ENCODE results near the gene AJUBA.
"Not testable (repeated sequence)": the region's sequence is repeated elsewhere in the genome, so short reads cannot be mapped to it uniquely, and the experiment has no call there.

The AJUBA gene

DNA sequence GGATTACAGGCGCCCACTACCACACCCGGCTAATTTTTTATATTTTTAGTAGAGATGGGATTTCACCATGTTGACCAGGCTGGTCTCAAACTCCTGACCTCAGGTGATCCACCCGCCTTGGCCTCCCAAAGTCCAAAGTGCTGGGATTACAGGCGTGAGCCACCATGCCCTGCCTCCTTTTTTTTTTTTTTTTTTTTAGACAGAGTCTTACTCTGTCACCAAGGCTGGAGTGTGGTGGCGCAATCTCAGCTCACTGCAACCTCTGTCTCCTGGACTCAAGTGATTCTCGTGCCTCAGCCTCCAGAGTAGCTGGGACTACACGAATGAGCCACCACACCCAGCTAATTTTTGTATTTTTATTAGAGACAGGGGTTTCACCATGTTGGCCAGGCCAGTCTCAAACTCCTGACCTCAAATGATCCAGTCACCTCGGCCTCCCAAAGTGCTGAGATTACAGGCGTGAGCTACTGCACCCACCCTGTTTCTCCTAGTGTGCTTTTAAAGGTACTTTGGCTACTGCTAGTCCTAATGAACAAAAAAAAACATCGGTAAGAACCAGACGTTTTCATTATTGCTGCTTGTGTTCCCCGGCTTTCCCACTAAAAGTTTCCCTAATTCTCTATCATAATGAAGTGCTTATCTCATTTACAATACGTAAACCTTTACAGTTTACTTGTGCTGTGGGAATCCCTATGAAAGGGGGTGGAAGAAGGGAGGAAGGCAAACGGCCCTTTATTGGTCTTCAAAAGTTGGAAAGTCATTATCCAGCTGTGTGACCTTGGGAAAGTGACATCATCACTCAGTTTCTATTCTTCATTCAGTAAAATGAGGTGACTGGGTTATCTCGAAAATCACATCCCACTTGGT lies 16.2 kb downstream of the AJUBA start:
- POLR2A ChIA-PET: interaction anchor here (0.6 to 4.6 kb wide), 5 partner anchors 9 to 41 kb away, joined by 3 to 48 read pairs (median 3); partner anchors contain the start of genes AJUBA, HAUS4 and PRMT5
- DNase-seq (ENCODE audit: extremely low spot score): not testable (repeated sequence)
- TF ChIP-seq ZNF384 (IDR thresholded peaks at IDR 0.05): 0 out of 2 replicates have a peak, but pooled peaks have one; percentile 28
- CTCF ChIA-PET: interaction anchor here (0.6 to 0.9 kb wide), 2 partner anchors 20 to 312 kb away, joined by 3 read pairs; no protein-coding TSS in a partner anchor

GRCh38 chr14:22962061-22962676 lies 20.2 kb downstream of the AJUBA start:
- TF ChIP-seq SUZ12 (IDR thresholded peaks at IDR 0.05) (no peak), SP1 (IDR thresholded peaks at IDR 0.05) (no peak), TARDBP (IDR thresholded peaks at IDR 0.05) (no peak), BHLHE40 (IDR thresholded peaks at IDR 0.05; ENCODE audit: borderline replicate concordance) (no peak), NFRKB (IDR thresholded peaks at IDR 0.05) (no peak), ELF4 (IDR thresholded peaks at IDR 0.05) (no peak), L3MBTL2 (conservative IDR thresholded peaks at IDR 0.05) (no peak), ZNF384 (IDR thresholded peaks at IDR 0.05) (no peak), FOXA1 (IDR thresholded peaks at IDR 0.05) (no peak), FOXM1 (IDR thresholded peaks at IDR 0.05; ENCODE audit: borderline replicate concordance) (no peak), LEF1 (IDR thresholded peaks at IDR 0.05; ENCODE audit: borderline replicate concordance) (no peak), HDGF (IDR thresholded peaks at IDR 0.05; ENCODE audit: borderline replicate concordance) (no peak)
- CTCF ChIA-PET: interaction anchor here (1.0 to 2.4 kb wide), 3 partner anchors 12 to 96 kb away, joined by 3 to 7 read pairs (median 4); no protein-coding TSS in a partner anchor
- POLR2A ChIA-PET: interaction anchor here (1.3 kb wide), 1 partner anchor 96 kb away, joined by 3 read pairs; no protein-coding TSS in a partner anchor

DNA sequence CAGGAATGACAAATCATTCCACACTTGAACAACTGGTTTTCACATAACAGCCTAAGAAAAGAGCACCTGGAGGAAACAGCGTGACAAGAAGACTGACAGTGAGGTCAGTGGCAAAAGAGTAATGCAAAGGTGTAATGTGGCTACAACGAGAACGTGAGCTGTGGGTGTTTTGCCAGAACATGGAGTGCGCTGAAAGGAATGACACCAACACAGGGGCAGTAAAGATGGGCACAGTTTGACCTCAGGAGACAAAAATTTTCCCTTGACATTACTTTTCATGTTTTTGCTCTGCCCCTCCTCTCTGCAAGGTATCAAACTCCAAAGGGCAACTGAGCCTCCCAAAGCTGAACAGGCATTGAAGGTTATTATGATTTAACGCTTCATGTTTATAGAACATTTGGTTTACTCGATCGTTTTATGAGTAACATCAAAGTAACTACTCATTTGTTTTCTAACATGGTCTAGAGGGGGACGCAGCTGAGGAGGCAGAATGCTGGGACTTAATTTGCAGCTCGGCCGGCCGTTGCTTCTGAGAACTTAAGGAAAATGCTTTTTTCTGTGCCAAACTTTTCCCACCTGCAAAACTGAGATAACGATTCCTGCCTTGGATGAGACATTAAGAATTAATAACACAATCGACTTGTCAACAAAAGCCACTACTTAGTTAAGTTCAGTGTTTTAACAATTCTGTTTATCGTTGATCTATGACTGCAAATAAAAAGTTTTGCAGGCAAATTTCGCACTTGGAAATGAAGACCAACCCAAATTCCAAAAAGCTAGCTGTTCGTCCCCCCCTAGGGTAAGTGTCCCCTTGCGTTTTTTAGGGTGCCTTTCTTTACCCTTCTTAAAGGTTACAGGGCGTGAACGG lies 26.4 kb downstream of the AJUBA start:
- TF ChIP-seq FOXA1 (IDR thresholded peaks at IDR 0.05) (no peak), FOXK2 (IDR thresholded peaks at IDR 0.05) (no peak)
- DNase-seq (ENCODE audit: extremely low spot score): no peak
- CTCF ChIA-PET: interaction anchor here (0.6 to 2.3 kb wide), 11 partner anchors 12 to 119 kb away, joined by 3 to 8 read pairs (median 4); no protein-coding TSS in a partner anchor
- POLR2A ChIA-PET: interaction anchor here (0.8 to 4.3 kb wide), 25 partner anchors 10 to 442 kb away, joined by 3 to 49 read pairs (median 9); partner anchors contain the start of genes ACIN1, AJUBA, C14orf119 and PRMT5

More at GRCh38 chr14:22962061-22962676, 20.2 kb downstream of the AJUBA start:
- no peak for DNase-seq (ENCODE audit: extremely low spot score)

DNA sequence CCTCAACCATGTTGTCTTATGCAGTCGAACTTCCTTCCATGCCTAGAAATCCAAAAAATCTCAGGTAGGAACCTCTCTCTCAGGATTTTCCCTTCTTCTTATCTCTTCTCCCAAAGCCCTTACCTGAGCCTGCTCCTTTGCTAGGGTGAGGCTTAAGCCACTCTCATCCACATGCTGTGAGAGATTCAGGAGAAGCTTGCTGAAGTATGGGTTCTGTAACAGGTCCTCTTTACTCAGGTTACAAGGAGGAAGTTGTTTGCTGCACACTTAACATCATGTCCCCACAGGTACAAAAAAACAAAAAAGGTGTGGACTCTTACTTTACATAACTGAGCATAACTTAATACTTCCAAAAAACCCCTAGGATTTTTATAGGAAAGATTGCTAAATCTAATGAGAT lies 29.9 kb downstream of the AJUBA start:
- ChIA-PET CTCF (no interaction called here), POLR2A (interaction anchor here (0.6 kb wide), 1 partner anchor 431 kb away, joined by 3 read pairs; no protein-coding TSS in a partner anchor)
- TF ChIP-seq HDGF (IDR thresholded peaks at IDR 0.05; ENCODE audit: borderline replicate concordance) (no peak), FOXK2 (IDR thresholded peaks at IDR 0.05) (no peak), CTBP1 (IDR thresholded peaks at IDR 0.05; ENCODE audit: borderline replicate concordance) (no peak)
- no peak for DNase-seq (ENCODE audit: extremely low spot score)

DNA sequence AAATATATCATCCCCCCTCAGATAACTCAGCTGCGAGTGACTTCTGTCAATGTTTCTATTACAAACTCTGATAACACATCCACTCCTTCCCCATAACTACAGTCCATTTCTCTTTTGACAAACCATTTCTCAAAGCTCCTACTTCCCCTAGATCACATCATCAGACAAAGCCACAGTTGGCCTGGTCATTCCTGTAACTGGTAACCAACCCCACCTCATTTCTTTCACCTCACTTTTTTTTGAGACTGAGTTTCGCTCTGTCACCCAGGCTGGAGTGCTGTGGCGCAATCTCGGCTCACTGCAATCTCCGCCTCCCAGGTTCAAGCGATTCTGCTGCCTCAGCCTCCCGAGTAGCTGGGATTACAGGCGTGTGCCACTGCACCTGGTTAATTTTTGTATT lies 30.6 kb downstream of the AJUBA start:
- DNase-seq (ENCODE audit: extremely low spot score); POLR2A ChIA-PET; CTCF ChIA-PET: not testable (repeated sequence)

DNA sequence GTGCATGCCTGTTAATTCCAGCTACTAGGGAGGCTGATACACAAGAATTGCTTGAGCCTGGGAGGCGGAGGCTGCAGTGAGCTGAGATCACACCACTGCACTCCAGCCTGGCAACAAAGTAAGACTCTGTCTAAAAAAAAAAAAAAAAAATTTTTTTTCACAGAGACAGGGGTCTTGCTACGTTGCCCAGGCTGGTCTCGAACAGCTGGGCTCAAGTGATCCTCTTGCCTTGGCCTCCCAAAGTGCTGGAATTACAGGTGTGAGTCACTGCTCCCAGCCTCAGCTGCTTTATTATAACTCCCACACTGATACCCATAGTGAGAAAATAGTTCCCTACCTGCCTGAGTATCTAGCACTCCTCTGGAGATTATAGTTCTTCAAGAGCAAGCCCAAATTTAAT lies 36.7 kb downstream of the AJUBA start:
- ChIA-PET POLR2A (interaction anchor here (5.6 kb wide), 1 partner anchor 10 kb away, joined by 43 read pairs; the partner anchor contains the start of gene HAUS4), CTCF (interaction anchor here (0.7 kb wide), 1 partner anchor 16 kb away, joined by 4 read pairs; the partner anchor contains the start of gene PRMT5)
- TF ChIP-seq TARDBP (IDR thresholded peaks at IDR 0.05) (no peak), LEF1 (IDR thresholded peaks at IDR 0.05; ENCODE audit: borderline replicate concordance) (no peak), FOXA1 (IDR thresholded peaks at IDR 0.05) (no peak), CTBP1 (IDR thresholded peaks at IDR 0.05; ENCODE audit: borderline replicate concordance) (no peak), SUZ12 (IDR thresholded peaks at IDR 0.05) (no peak), ELF4 (IDR thresholded peaks at IDR 0.05) (no peak), ARNT (IDR thresholded peaks at IDR 0.05) (no peak), ZNF384 (IDR thresholded peaks at IDR 0.05) (no peak), HDGF (IDR thresholded peaks at IDR 0.05; ENCODE audit: borderline replicate concordance) (no peak), BHLHE40 (IDR thresholded peaks at IDR 0.05; ENCODE audit: borderline replicate concordance) (no peak), FOXM1 (IDR thresholded peaks at IDR 0.05; ENCODE audit: borderline replicate concordance) (no peak), FOXK2 (IDR thresholded peaks at IDR 0.05) (no peak)
- no peak for DNase-seq (ENCODE audit: extremely low spot score)

DNA sequence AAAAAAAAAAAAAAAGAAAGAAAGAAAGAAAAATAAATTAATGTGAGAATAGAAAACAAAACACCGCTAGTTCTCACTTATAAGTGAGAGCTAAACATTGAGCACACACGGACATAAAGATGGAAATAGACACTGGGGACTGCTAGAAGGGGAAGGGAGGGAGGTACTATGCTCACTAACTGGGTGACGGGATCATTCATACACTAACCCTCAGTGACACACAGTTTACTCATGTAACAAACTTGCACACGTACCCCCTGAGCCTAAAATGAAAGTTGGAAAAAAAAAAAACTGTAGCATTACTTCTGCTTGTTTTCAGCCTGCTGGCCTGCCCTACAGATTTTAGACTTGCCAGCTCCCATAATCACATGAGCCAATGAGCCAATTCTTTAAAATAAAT lies 42.7 kb downstream of the AJUBA start:
- no peak for TF ChIP-seq TARDBP (IDR thresholded peaks at IDR 0.05)
- no peak for DNase-seq (ENCODE audit: extremely low spot score)
- POLR2A ChIA-PET: no interaction called here
- CTCF ChIA-PET: no interaction called here

GRCh38 chr14:22935156-22935555 lies 47.2 kb downstream of the AJUBA start:
- TF ChIP-seq CTBP1 (IDR thresholded peaks at IDR 0.05; ENCODE audit: borderline replicate concordance): no peak
- no peak for TF ChIP-seq HDGF (IDR thresholded peaks at IDR 0.05; ENCODE audit: borderline replicate concordance)
- no peak for TF ChIP-seq ELF4 (IDR thresholded peaks at IDR 0.05)
- no peak for TF ChIP-seq ZNF384 (IDR thresholded peaks at IDR 0.05)
- TF ChIP-seq SUZ12 (IDR thresholded peaks at IDR 0.05): no peak
- no peak for TF ChIP-seq LEF1 (IDR thresholded peaks at IDR 0.05; ENCODE audit: borderline replicate concordance)
- TF ChIP-seq FOXM1 (IDR thresholded peaks at IDR 0.05; ENCODE audit: borderline replicate concordance): no peak
- no peak for TF ChIP-seq NFRKB (IDR thresholded peaks at IDR 0.05)
- no peak for TF ChIP-seq FOXA1 (IDR thresholded peaks at IDR 0.05)
- TF ChIP-seq TARDBP (IDR thresholded peaks at IDR 0.05): no peak
- TF ChIP-seq BHLHE40 (IDR thresholded peaks at IDR 0.05; ENCODE audit: borderline replicate concordance): no peak
- no peak for TF ChIP-seq SP1 (IDR thresholded peaks at IDR 0.05)
- TF ChIP-seq, protein P1, sequence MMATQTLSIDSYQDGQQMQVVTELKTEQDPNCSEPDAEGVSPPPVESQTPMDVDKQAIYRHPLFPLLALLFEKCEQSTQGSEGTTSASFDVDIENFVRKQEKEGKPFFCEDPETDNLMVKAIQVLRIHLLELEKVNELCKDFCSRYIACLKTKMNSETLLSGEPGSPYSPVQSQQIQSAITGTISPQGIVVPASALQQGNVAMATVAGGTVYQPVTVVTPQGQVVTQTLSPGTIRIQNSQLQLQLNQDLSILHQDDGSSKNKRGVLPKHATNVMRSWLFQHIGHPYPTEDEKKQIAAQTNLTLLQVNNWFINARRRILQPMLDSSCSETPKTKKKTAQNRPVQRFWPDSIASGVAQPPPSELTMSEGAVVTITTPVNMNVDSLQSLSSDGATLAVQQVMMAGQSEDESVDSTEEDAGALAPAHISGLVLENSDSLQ (IDR thresholded peaks at IDR 0.05): no peak
- no peak for TF ChIP-seq L3MBTL2 (conservative IDR thresholded peaks at IDR 0.05)
- TF ChIP-seq FOXK2 (IDR thresholded peaks at IDR 0.05): no peak
- CTCF ChIA-PET: interaction anchor here (0.7 kb wide), 2 partner anchors 60 to 87 kb away, joined by 3 read pairs; no protein-coding TSS in a partner anchor

More at GRCh38 chr14:22935156-22935555, 47.2 kb downstream of the AJUBA start:
- no peak for DNase-seq (ENCODE audit: extremely low spot score)
- POLR2A ChIA-PET: interaction anchor here (1.7 kb wide), 1 partner anchor 72 kb away, joined by 4 read pairs; no protein-coding TSS in a partner anchor

All from HEK293T (cell line).